ENCODE measurements around the gene C12orf43.

DNA sequence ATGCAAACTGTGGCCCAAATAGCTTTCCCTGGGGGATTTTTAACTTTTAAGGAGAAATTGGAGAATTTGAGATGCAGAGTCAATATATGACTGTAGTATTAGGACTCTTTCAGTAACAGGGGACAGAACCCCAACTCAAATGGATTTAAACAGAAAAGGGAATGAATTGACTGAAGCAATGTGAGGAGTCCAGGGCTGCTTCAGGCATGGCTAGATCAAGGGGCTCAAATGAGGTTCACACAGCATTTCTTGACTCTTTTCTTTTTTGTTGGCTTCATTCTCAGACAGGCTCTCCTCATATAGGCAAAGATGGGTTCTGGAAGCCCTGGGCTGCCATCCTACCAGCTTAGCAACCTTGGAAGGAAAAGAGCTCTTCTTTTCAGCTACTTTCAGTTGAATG lies 24.3 kb downstream of the C12orf43 start:
- TF ChIP-seq, protein P1, sequence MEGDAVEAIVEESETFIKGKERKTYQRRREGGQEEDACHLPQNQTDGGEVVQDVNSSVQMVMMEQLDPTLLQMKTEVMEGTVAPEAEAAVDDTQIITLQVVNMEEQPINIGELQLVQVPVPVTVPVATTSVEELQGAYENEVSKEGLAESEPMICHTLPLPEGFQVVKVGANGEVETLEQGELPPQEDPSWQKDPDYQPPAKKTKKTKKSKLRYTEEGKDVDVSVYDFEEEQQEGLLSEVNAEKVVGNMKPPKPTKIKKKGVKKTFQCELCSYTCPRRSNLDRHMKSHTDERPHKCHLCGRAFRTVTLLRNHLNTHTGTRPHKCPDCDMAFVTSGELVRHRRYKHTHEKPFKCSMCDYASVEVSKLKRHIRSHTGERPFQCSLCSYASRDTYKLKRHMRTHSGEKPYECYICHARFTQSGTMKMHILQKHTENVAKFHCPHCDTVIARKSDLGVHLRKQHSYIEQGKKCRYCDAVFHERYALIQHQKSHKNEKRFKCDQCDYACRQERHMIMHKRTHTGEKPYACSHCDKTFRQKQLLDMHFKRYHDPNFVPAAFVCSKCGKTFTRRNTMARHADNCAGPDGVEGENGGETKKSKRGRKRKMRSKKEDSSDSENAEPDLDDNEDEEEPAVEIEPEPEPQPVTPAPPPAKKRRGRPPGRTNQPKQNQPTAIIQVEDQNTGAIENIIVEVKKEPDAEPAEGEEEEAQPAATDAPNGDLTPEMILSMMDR (tag by site-specific recombination; IDR thresholded peaks at IDR 0.05) = no peak
- no peak for TF ChIP-seq ZNF366 (tag by site-specific recombination; conservative IDR thresholded peaks at IDR 0.05)
- no peak for TF ChIP-seq TCF7L2 (IDR thresholded peaks at IDR 0.05; ENCODE audit: borderline replicate concordance, low read depth, low read length)
- no peak for TF ChIP-seq BCL11A (tag by site-specific recombination; IDR thresholded peaks at IDR 0.05; ENCODE audit: low read depth)
- TF ChIP-seq ZFHX2 (tag by site-specific recombination; conservative IDR thresholded peaks at IDR 0.05) = no peak
- no peak for TF ChIP-seq ZNF660 (tag by site-specific recombination; IDR thresholded peaks at IDR 0.05)
- TF ChIP-seq GLI2 (tag by site-specific recombination; IDR thresholded peaks at IDR 0.05; ENCODE audit: borderline replicate concordance, low read depth) = no peak
- TF ChIP-seq ZNF311 (tag by site-specific recombination; IDR thresholded peaks at IDR 0.05; ENCODE audit: borderline replicate concordance) = no peak
- TF ChIP-seq ZNF146 (tag by site-specific recombination; IDR thresholded peaks at IDR 0.05) = no peak
- no peak for TF ChIP-seq ZNF837 (tag by site-specific recombination; IDR thresholded peaks at IDR 0.05)
